Ramos (cell line): ENCODE measurements around the gene LSM5.

Experiments
- in situ Hi-C: fragments of 300-500 bp; cut with MboI; formaldehyde crosslinking; loops from one replicate; pipeline ENCODE4 v1.14.3; 2022; ENCODE audit warnings: low sequenced_read_pairs; ENCODE audit not compliant: unreplicated experiment

LSM5 gene

GRCh38 chr7:32490127-32490796, at the start of gene LSM5:
TSS of gene LSM5 (minus strand) at chr7:32490380. CDS start at chr7:32490365, 15 bp downstream.
- in situ Hi-C loops, result no loop called here

GRCh38 chr7:32539366-32539765, 49.2 kb upstream of the LSM5 start:
- in situ Hi-C loops, result no loop called here

- in situ Hi-C loops, result no loop called here
Observed at GRCh38 chr7:32537760-32538159, 47.6 kb upstream of the LSM5 start.

GRCh38 chr7:32536585-32536984, 46.4 kb upstream of the LSM5 start:
- in situ Hi-C loops, result no loop called here

- in situ Hi-C loops, result no loop called here
Observed at GRCh38 chr7:32536016-32536415, 45.8 kb upstream of the LSM5 start.

- in situ Hi-C loops, result no loop called here
Observed at GRCh38 chr7:32535162-32535702, 45.1 kb upstream of the LSM5 start.

GRCh38 chr7:32533276-32534029, 43.3 kb upstream of the LSM5 start:
- in situ Hi-C loops, result no loop called here

GRCh38 chr7:32532716-32533115, 42.5 kb upstream of the LSM5 start:
- in situ Hi-C loops, result no loop called here

GRCh38 chr7:32532086-32532485, 41.9 kb upstream of the LSM5 start:
- in situ Hi-C loops, result no loop called here

GRCh38 chr7:32531402-32531801, 41.2 kb upstream of the LSM5 start:
- in situ Hi-C loops, result no loop called here

GRCh38 chr7:32525839-32526238, 35.7 kb upstream of the LSM5 start:
- in situ Hi-C loops, result no loop called here

- in situ Hi-C loops, result loop anchor here (25.0 kb wide), 1 partner anchor 563 kb away; no protein-coding TSS in a partner anchor
Observed at GRCh38 chr7:32524631-32525030, 34.5 kb upstream of the LSM5 start.

GRCh38 chr7:32522746-32523530, 32.8 kb upstream of the LSM5 start:
- in situ Hi-C loops, result loop anchor here (25.0 kb wide), 1 partner anchor 564 kb away; no protein-coding TSS in a partner anchor

- in situ Hi-C loops, result loop anchor here (25.0 kb wide), 1 partner anchor 568 kb away; no protein-coding TSS in a partner anchor
Observed at GRCh38 chr7:32519763-32520162, 29.6 kb upstream of the LSM5 start.

GRCh38 chr7:32518534-32519140, 28.5 kb upstream of the LSM5 start:
- in situ Hi-C loops, result loop anchor here (25.0 kb wide), 1 partner anchor 569 kb away; no protein-coding TSS in a partner anchor

GRCh38 chr7:32516551-32517100, 26.4 kb upstream of the LSM5 start:
- in situ Hi-C loops, result loop anchor here (25.0 kb wide), 1 partner anchor 571 kb away; no protein-coding TSS in a partner anchor

- in situ Hi-C loops, result loop anchor here (25.0 kb wide), 1 partner anchor 571 kb away; no protein-coding TSS in a partner anchor
Observed at GRCh38 chr7:32515890-32516550, 25.8 kb upstream of the LSM5 start.

- in situ Hi-C loops, result loop anchor here (25.0 kb wide), 1 partner anchor 574 kb away; no protein-coding TSS in a partner anchor
Observed at GRCh38 chr7:32513210-32513609, 23.0 kb upstream of the LSM5 start.

GRCh38 chr7:32511791-32512190, 21.6 kb upstream of the LSM5 start:
- in situ Hi-C loops, result loop anchor here (25.0 kb wide), 1 partner anchor 576 kb away; no protein-coding TSS in a partner anchor
